GM21526 (cell line): Measurements from ENCODE around the gene FBXL7.
"Not testable (repeated sequence)": the region's sequence is repeated elsewhere in the genome, so short reads cannot be mapped to it uniquely, and the experiment has no call there.

Experiments used
- ATAC-seq: cut with Tn5 transposase; IDR thresholded peaks from one replicate; pipeline ENCODE4 v1.9.1; 2021; ENCODE audit warnings: moderate library complexity; ENCODE audit not compliant: unreplicated experiment, low FRiP score

The FBXL7 gene

GRCh38 chr5:15837551-15838289 is 337.7 kb downstream of the FBXL7 start:
- ATAC-seq: no peak

- ATAC-seq: no peak
Observed at GRCh38 chr5:15844253-15844652, 344.3 kb downstream of the FBXL7 start.

- ATAC-seq: no peak
Observed at GRCh38 chr5:15844871-15845270, 344.9 kb downstream of the FBXL7 start.

GRCh38 chr5:15850536-15850935 is 350.6 kb downstream of the FBXL7 start:
- ATAC-seq: no peak

- ATAC-seq: no peak
Observed at GRCh38 chr5:15850939-15851341, 351.0 kb downstream of the FBXL7 start.

- no peak for ATAC-seq
Observed at GRCh38 chr5:15852217-15852616, 352.2 kb downstream of the FBXL7 start.

GRCh38 chr5:15852949-15853348 is 353.0 kb downstream of the FBXL7 start:
- no peak for ATAC-seq

GRCh38 chr5:15858326-15858725 is 358.3 kb downstream of the FBXL7 start:
- no peak for ATAC-seq

GRCh38 chr5:15864536-15865215 is 364.7 kb downstream of the FBXL7 start:
- no peak for ATAC-seq

GRCh38 chr5:15872259-15872658 is 372.3 kb downstream of the FBXL7 start:
- ATAC-seq: not testable (repeated sequence)

- ATAC-seq: no peak
Observed at GRCh38 chr5:15877914-15878313, 377.9 kb downstream of the FBXL7 start.

GRCh38 chr5:15880201-15880600 is 380.2 kb downstream of the FBXL7 start:
- ATAC-seq: no peak

- ATAC-seq: no peak
Observed at GRCh38 chr5:15885156-15885555, 385.2 kb downstream of the FBXL7 start.

GRCh38 chr5:15886156-15886555 is 386.2 kb downstream of the FBXL7 start:
- no peak for ATAC-seq

- no peak for ATAC-seq
Observed at GRCh38 chr5:15887093-15887492, 387.1 kb downstream of the FBXL7 start.

GRCh38 chr5:15889001-15889400 is 389.0 kb downstream of the FBXL7 start:
- no peak for ATAC-seq

- no peak for ATAC-seq
Observed at GRCh38 chr5:15893866-15894265, 393.9 kb downstream of the FBXL7 start.

GRCh38 chr5:15897656-15898055 is 397.7 kb downstream of the FBXL7 start:
- no peak for ATAC-seq

GRCh38 chr5:15898641-15899040 is 398.7 kb downstream of the FBXL7 start:
- no peak for ATAC-seq

- ATAC-seq: no peak
Observed at GRCh38 chr5:15899481-15899880, 399.5 kb downstream of the FBXL7 start.

GRCh38 chr5:15901151-15901550 is 401.2 kb downstream of the FBXL7 start:
- ATAC-seq: no peak

- ATAC-seq: no peak
Observed at GRCh38 chr5:15902066-15902465, 402.1 kb downstream of the FBXL7 start.
